Activated CD4-positive, alpha-beta T cell treated with anti-CD3 and anti-CD28 coated beads, Interleukin-10, Interleukin-2, amounts not matched to agents 100 ng/mL and 50 ng/mL, durations not matched to agents 16 hours and 8 hours (primary cell): ENCODE data around the gene LPP.

Experiments
- DNase-seq: peaks from one replicate; pipeline ENCODE4 v3.0.0-alpha.2; 2020

LPP gene

DNA sequence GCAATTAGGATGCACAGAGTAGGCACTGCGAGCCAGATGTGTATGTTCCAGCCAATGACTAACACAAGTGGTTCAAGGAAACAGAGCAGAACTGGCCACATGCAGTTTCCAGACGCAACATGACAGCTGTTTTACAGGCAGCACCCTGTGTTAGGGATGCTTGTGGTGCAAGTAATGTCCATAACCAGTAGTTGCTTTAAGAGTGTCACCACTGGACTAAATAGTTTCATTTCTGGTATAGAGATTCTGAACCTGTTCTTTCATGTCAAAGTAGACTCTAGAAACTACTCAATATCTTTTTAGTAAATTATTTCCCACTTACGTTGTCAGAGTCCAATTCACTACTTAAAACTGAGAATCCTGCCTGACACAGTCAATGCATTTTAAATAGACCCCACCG is 14.5 kb upstream of the LPP start:
- DNase-seq: no peak

DNA sequence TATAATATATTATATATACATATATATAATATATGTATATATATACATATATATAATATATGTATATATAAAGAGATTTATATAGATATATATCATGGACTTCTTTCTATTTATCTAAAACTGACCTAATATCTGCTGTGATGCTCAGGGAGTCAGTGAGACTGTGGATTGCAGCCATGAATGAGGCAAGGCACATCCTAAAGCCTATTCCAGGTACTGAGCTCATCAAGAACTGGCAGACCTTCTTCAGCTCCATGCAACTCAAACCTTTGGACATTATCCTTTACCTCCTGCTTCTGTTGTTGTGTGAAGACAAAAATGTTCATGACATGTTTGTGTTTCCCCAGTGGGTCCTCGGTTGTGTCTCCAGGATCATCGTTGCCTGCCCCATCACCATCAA is 7.7 kb upstream of the LPP start:
- no peak for DNase-seq

DNA sequence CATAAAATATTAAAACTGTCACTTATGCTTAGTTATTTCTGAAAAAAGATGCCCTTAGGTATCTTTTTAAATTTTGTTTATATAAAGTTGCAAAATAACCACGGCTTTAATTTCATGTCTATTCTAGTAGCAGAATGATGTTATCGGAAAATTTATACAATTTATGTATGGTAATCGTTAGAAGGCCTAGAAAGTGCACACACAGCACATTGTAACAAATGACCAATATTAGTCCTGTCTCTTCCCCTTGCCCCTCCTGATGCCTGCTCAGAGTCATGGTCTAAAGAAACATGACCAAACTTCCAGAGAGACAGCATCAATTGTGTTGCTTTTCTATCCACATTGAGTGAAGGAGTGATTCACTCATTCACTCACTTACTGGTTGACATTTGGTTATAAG is 6.2 kb upstream of the LPP start:
- no peak for DNase-seq

DNA sequence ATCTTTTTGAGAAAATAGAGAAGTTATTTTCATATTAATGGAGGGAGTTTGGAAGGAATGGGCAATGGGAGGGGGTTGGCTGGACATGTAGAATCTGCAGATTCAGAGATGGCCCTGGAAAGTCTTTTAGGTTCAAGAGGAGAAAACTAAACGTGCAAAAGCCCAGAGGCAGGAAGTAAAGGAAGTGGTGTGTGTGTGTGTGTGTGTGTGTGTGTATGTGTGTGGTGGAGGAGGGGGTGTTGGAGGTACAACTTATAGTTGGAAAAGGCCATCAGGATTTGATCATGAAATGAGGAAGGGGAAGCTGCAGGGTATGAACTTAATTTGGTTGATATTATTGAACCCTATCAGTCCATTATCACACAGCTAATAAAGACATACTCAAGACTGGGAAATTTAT is 5.6 kb upstream of the LPP start:
- DNase-seq: no peak

GRCh38 chr3:188149587-188149986 is 4.4 kb upstream of the LPP start:
- DNase-seq: no peak

GRCh38 chr3:188150982-188151381 is 3.0 kb upstream of the LPP start:
- DNase-seq: no peak

- no peak for DNase-seq
Measured at GRCh38 chr3:188151438-188151837, 2.5 kb upstream of the LPP start.

- DNase-seq: no peak
Measured at GRCh38 chr3:188152660-188153436, 1.1 kb upstream of the LPP start.

- peak; percentile 62 for DNase-seq
Measured at GRCh38 chr3:188153437-188154013, 432 bp upstream of the LPP start.

DNA sequence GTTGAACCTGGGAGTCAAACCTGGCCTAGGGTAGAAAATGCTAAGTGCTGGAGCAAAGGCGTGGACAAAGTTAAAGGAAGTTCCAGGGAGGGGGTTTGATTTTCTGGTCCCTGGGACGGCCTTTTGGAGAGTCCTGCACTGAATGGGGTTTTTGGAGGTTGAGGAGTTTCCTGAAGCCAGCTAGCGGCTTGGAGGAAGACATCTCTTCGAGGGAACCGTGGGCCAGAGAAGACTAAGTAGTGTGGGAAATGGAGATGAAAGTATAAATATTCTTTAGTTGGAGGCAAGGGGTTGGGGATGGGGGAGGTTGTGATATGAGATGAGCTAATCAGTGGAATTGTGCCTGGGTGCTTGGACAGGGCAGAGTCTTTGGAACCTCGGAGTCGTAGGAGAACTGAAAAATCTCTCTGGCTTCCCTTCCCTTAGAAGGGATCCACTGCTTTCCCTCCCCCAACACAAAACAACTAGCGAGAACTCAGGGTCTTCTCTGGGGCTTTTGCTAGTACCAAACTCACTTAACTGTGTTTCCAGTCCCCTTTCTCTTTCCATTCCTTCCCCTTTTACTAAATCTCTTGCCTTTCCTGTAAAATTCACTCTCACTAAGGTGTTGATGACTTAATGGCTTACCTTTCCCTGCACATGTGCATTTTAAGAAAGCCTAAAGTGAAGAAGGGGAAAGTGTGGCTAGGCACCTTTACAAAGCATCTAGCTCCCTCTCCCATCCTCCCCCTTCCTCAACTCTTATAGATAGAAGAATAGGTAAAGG is 1.0 kb downstream of the LPP start:
- no peak for DNase-seq

GRCh38 chr3:188156056-188156455 is 2.1 kb downstream of the LPP start:
- DNase-seq: peak; percentile 76

- no peak for DNase-seq
Measured at GRCh38 chr3:188157407-188157806, 3.5 kb downstream of the LPP start.

DNA sequence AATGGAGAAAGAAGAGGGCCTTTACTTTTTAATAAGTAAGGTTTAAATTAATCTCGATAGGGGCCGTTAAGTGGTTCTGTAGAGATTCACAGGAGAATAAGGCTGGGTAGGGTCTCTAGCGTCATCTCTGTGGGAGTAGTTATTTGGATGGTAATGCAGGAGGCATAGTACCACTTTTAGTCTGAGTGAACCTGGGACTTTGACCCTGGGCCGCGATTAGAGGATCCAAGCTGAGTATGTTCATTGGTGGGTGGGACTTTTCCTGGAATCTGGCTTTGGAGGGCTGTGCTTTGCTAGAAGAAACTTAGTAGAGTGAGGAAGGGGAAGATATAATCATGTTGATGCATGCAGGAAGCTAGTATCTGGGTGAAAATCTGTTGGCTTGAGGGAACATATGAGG is 4.0 kb downstream of the LPP start:
- no peak for DNase-seq

DNA sequence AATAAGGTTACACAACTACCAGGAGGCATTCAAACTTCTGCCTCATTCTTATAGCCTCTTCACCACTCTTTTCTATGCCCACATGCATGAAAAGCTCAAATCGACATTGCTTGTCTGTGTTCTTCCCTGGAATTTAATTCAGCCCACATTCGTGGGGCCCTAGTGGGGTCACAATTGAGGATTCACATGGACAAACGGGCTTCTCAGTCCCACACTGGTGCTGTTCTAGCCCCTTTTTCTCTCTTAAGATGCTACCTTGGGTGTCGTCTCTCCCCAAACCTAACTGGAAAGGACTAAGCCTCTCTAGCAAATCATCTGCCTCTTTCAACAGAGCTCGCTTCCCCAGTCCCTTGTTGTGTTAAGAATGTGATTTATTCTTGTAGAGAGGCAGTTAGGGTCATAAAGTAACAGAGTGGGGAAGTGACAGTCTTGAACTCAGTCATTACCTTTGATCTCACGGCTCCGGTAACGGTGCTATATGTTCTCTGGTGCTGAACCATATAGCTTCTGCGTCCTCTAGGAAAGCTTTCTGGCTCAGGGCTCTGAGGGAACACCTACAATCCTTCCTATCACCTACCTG is 4.9 kb downstream of the LPP start:
- DNase-seq: peak; percentile 64

DNA sequence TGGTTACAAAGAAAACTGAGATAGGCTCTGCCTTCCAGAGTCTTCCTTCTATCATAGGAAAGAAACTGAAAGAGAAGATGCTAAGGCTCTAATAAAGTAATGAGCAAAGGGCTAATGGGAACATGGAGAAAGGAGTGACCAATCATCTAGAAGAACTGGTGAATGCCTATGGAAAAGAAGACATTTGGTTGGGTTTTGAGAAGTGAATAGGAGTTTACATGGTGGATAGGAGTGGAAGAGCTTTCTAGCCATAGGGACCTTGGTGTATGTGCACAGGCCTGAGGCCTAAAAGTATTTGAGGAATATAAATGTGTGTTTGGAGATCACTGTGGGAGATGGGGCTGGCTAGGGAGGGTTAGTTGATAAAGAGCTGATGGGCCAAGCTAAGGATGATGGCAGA is 6.8 kb downstream of the LPP start:
- no peak for DNase-seq

- peak; percentile 34 for DNase-seq
Measured at GRCh38 chr3:188164248-188164687, 10.3 kb downstream of the LPP start.

DNA sequence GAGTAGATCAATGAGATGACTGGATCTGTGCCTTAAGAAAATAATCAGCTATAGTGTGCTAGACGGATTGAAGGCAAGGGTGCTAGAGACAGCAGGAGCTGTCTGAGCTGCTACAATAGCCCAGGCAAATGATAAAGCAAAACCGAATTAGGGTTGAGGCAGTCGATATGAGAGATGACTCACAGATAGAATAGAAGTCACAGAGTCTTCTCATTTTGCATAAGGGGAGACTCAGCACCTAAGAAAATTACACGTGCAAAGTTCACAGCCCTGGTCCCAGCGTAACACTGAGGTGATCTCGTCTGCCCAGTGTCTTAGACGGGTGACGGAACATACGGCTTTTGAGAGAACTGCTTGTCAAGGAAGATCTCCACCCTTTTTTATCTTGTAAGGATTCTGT is 11.6 kb downstream of the LPP start:
- peak; percentile 76 for DNase-seq

- DNase-seq: no peak
Measured at GRCh38 chr3:188166441-188166840, 12.5 kb downstream of the LPP start.

GRCh38 chr3:188168186-188168585 is 14.2 kb downstream of the LPP start:
- DNase-seq: no peak

GRCh38 chr3:188168648-188169047 is 14.7 kb downstream of the LPP start:
- no peak for DNase-seq

DNA sequence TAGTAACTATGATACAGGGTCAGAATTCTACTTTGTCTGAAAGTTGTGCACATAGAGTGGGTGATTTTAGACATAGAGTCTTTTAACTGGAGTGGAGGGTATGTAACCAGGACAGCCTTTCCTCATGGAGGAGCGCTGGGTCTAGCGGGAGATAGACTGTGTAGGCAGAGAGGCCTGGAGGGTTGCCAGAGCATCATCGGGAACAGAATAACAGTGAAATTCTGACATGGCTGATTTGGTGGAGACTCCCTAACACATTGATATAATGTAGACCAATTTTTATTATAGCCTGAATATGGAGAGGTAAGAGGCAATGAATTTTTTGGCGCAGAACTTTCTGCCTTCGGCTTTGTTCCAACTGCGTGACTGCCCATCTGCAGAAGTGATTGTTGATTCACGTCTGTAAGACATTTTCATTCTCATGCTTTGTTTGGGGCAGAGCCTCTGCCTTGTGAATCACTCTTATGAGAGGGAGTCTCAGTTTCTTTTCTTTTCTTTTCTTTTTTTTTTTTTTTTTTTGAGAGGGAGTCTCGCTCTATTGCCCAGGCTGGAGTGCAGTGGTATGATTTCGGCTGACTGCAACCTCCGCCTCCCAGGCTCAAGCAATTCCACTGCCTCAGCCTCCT is 16.0 kb downstream of the LPP start:
- no peak for DNase-seq

DNA sequence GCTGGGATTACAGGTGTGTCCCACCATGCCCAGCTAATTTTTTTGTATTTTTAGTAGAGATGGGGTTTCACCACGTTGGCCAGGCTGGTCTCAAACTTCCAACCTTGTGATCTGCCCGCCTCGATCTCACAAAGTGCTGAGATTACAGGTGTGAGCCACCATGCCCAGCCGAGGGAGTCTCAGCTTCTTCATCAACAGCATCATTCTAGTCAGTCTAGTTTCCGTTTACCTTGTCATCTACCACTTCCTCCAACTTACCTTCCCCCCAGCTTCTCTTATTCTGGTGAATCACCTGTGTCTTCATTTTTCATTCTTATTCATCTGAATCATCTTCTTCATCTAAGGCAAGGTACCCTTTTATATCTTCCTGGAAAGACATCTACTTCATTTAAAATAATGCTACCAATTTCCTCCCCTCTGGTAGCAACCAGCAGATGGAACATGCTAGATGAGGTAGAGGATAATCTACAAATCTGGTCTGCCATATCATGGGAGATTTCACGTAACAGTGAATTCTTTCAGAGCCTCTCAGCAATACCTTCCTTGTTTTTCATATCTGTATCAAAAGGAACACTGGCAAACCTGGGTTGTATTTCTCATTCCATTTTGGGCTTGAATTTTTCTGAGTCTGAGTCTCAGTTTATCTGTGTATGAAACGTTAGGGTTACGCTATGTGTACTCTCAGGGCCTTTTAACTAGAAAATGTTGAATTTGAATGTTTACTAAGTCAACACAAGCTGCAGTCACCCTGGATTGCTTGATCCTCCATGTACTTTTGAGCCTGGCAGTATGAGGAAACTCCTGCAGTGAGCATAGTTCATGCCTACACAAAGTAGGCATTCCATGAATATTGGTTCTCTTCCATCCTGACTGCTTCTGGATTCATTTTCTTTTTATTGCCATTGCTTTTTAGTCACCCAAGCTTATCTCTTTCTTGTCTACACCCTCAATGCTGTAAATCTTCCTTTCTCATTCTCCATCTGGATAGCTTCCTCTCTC is 16.8 kb downstream of the LPP start:
- peak; percentile 78 for DNase-seq
